NCI-H460 (cell line): ENCODE measurements around the gene TRAM2. TPM values are rescaled to one million over a fixed set of nuclear protein-coding genes. Genes with fewer than 3 reads are reported as not detected.

Experiments
- DNase-seq: peaks from one replicate; pipeline ENCODE4 v3.0.0-alpha.2; 2016; ENCODE audit warnings: low read depth; ENCODE audit errors: extremely low read depth
- polyA plus RNA-seq: library from polyadenylated mRNA; depleted of rRNA; stranded (reverse); fragments of >200 nt; gene quantifications from 2 replicates; pipeline ENCODE4 v1.2.3, GENCODE V29; 2014; cell fraction: nucleus; rRNA removed
- total RNA-seq: library from RNA; depleted of rRNA; stranded (reverse); fragments of >200 nt; shearing (Covaris generic); gene quantifications from 2 replicates; pipeline ENCODE4 v1.2.3, GENCODE V29; 2014; rRNA removed

TRAM2 gene, protein sequence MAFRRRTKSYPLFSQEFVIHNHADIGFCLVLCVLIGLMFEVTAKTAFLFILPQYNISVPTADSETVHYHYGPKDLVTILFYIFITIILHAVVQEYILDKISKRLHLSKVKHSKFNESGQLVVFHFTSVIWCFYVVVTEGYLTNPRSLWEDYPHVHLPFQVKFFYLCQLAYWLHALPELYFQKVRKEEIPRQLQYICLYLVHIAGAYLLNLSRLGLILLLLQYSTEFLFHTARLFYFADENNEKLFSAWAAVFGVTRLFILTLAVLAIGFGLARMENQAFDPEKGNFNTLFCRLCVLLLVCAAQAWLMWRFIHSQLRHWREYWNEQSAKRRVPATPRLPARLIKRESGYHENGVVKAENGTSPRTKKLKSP
- 12.1 and 13.1 TPM in 2 replicates for total RNA-seq
- 12.7 and 13.6 TPM in 2 replicates for polyA plus RNA-seq

- DNase-seq = peak; percentile 69
Measured at GRCh38 chr6:52577022-52577777, at the start of gene TRAM2. TSS of gene TRAM2 (minus strand) at chr6:52577060. CDS start at chr6:52576915, 145 bp downstream.

DNA sequence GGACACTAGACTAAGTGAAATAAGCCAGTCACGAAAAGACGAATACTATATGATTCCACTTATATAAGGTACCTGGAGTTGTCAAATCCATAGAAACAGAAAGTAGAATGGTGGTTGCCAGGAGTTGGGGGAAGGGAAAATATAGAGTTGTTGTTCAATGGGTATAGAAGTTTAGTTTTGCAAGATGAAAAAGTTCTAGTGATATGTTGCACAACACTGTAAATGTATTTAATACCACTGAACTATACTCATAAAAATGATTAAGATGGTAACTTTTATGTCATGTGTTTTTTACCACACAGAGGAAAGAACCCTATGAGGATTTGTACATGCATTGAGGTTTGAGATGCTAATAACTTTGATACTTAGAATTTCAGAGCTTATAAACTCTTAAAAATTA is 46.0 kb upstream of the TRAM2 start:
- DNase-seq = no peak

DNA sequence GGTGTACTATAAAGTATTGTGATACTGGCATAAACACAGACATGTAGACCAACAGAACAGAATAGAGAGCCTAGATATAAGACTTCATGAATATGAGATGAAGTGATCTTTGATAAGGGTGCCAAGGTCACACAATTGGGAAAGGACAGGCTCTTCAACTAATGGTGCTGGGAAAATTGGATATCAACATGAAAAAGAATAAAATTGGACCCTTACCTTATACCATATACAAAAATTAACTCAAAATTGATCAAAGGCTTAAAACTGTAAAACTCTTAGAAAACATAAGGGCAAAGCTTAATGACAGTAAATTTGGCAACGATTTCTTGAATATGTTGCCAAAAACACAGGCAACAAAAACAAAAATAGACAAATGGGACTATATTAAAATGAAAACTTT is 44.8 kb upstream of the TRAM2 start:
- no peak for DNase-seq

- DNase-seq = no peak
Measured at GRCh38 chr6:52620906-52621190, 44.0 kb upstream of the TRAM2 start.

DNA sequence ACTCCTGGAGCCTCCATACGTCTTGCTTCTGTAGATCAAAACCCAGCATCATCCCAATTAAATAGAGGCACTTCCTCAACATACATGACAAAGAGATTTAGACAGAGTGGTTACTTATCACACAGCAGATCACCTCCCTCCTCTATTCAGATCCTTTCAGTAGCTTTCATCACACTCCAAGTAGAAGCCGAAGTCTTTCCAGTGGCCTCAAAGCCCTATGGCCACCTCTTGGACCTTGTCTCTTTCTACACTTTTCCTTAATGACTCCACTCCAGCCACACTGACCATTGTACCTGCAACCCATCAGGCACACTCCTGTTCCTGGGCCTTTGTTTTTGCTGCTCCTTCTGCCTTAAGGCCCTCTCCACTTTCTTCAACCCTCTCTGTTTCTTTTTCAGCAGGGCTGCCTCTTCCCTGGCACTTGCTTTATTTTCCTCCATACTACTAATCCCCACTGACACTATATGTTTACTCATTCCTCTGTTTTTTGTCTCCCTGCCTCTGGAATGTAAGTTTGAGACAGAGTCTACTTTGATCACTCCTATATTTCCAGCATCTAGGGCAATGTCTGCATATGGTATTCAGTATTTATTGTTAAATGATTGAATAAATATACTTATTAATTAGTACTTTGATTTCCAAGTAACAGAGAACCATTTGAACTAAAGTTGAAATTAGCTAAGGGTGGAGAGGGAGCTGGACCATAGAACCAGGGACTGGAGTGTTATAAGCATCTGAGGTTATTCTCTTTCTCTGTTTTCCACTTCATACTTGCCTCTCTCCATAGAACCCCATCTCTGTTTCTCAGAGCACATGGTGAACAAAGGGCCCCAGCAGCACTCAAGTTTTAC is 43.4 kb upstream of the TRAM2 start:
- DNase-seq = no peak

- no peak for DNase-seq
Measured at GRCh38 chr6:52617087-52617486, 40.2 kb upstream of the TRAM2 start.

GRCh38 chr6:52616059-52616690 is 39.3 kb upstream of the TRAM2 start:
- no peak for DNase-seq

GRCh38 chr6:52612336-52613054 is 35.6 kb upstream of the TRAM2 start:
- no peak for DNase-seq

DNA sequence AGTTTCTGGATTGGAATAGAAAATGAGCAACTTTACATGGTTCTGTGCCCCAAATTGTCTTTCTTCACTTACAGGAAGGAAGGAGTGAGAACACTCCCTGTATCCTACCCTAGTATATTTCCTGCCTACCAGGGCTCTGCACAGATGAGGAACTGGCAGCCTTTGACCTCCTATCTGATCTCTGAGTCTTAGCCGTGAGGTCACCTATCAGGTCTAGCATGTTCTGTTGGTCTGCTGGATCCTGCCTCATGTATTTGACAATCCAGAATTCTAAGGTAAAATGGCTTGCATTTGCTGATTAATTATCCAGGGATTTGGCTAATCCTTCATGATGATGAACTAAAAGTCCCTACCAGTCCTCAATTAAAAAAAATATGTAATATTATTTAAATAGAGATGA is 35.0 kb upstream of the TRAM2 start:
- no peak for DNase-seq

- no peak for DNase-seq
Measured at GRCh38 chr6:52610745-52611355, 34.0 kb upstream of the TRAM2 start.

DNA sequence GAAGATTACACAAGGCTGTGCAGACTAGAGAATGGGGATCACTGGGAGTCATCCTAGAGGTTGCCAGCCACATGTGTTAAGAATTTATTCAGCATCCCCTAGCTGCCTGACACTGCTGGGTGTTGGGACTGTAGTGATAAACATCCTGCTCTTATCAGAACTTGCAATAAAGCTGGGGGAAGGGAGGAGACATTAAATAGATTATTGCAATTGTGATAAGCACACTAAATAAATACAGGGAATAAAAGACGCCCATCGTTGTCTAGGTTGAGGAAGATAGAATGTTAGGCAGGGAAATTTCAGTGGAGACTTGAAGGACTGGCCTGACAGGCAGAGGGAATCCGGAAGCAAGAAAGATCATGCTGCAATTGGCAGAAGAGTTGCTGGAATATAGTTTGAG is 33.2 kb upstream of the TRAM2 start:
- no peak for DNase-seq

DNA sequence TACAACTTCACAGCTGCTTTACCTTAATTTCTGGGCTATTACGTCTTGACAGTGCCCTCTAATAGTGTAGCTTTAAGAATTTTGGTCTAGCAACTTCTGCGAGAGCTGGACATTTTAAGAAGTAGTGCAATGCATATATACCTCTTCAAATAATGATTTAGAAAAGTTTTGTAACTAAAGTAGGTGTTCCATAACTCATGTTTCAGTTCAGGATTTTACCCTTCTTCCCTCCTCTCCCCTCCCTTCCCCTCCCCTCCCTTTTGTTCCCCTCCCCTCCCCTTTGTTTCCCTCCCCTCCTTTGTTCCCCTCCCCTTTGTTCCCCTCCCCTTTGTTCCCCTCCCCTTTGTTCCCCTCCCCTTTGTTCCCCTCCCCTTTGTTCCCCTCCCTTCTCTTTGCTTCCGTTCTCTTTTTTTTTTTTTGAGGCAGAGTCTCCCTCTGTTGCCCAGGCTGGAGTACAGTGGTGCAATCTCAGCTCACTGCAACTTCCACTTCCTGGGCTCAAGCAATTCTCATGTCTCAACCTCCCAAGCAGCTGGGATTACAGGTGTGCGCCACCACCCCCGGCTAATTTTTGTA is 28.8 kb upstream of the TRAM2 start:
- no peak for DNase-seq

DNA sequence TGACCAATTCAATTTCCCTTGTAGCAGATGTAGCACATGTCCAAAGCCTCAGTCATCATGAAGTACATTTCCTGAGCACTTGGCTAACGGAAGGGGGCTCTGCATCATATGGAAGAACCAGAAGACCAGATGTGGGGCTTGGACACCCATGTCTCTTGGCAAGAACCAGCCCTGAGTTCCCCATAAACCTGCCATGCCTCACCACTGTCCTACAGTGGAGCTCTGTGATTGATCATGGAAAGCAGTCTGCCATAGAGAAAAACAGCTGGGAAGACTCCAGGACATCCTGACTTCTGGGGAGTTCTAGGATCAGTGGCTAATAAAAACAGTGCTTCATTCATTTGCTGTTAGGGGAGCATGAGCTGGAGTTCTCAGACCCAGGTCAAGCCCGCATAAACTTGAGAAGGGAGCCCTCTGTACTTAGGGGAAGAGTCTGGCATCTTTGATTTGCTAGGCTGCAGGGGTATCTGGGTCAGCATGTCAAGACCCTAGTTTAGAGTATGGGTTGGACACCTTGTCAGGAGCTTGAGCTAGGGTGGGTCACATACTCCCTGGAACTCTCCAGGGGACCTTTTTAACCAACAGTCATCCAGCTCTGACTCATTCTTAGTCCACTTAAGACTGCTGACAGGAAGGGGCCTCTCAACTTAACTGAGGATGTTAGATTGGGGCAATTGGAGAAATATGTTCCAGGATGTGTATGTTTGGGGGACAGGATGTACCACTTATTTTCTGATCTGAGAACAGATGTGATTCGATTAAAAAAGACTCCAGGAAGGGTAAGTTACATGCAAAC is 26.3 kb upstream of the TRAM2 start:
- no peak for DNase-seq

DNA sequence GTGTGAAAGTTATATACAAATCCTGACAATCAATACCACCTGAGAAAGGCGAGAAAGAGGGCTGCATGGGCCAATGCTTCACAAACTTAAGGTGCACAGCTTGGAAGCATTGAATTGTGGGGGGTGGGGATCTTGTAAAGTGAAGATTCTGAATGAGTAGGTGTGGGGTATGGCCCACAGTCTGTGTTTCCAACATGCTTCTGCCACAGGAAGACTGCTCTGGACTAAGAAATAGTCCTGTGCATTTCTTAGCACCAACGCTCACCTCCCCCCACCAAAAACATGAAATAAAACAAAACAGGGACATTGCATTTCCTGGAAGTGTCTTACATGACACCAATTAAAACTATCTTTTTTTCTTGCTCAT is 21.9 kb upstream of the TRAM2 start:
- no peak for DNase-seq

- DNase-seq = peak; percentile 59
Measured at GRCh38 chr6:52598123-52598823, 21.4 kb upstream of the TRAM2 start.

DNA sequence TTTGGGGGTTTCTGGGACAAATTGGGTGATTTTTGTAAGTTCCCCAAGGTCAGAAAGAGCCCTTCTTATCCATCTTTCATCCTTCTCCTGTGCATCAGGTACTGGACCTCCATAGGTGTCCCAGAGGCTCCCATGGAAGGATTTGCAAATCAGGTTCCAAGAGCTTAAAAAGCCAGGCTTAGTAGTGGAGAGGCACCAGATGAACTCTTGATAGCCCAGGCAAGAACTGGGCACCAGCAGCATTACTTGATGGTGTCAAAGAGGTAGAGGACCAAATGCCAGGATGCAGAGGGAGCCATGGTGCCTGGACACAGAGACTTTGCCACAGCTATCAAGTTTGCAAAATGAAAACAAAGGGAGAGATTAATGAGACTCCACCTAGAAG is 20.9 kb upstream of the TRAM2 start:
- DNase-seq = no peak

GRCh38 chr6:52596371-52597028 is 19.6 kb upstream of the TRAM2 start:
- peak; percentile 26 for DNase-seq

DNA sequence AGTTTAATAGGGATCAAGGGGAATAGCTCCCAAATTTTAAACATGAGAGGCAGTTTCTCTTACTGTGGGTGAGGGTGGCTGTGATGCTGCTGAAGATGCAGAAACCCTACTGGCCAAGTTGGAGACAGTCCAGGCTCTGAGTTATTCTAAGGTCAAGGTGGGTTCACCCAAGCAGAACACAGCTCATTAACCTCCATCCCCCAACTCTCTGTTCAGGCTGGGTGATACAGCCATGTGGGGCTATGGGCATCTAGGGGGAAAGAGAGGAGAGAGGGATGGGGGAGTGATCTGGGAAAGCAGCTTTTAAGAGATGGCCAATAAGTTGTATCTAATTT is 18.9 kb upstream of the TRAM2 start:
- DNase-seq = no peak
